ENCODE results near the gene SYT12. TPM values are rescaled to one million over a fixed set of nuclear protein-coding genes. Genes with fewer than 3 reads are reported as not detected.
A peak's percentile ranks its signal among the peaks of the same experiment; 100 is the strongest.

Gene SYT12
- total and polyA plus RNA-seq, 9 of the 15 experiments (the other 6 are each of a cell fraction or from before 2014, with no cell fraction given) = 0.03 to 0.11 (median 0.03) TPM; not detected in 4

DNA sequence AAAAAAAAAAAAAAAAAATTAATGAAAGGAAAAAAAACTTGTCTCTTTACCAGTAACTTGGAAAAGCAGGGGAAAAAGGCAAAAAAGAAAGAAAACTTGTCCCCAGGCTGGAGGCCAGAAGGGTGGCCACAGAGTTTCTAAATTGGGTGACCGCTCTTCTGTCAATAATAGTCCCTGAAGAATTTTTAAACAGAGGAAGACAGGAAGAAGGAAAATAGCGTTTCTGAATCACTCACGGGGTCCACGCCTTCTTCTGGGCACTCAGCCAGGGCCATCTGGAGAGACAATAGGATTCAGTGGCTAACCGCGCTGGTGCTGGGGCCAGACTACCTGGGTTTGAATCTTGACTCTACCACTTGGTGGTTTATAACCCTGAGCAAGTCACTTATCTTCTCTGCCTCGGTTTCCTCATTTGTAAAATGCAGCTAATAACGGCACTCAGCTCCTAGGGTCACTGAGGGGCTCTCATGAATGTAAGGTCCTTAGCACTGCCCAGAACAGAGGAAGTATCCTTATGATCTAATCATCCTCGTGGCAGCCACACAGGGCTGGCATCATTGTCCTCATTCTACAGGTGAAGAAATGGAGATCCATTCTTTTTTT is 40.9 kb upstream of the SYT12 start (continued):
- no peak for TF ChIP-seq ZNF57 (CRISPR knock-in tag; IDR thresholded peaks at IDR 0.05)
- no peak for TF ChIP-seq RNF2 (IDR thresholded peaks at IDR 0.05)
- TF ChIP-seq, protein P1, sequence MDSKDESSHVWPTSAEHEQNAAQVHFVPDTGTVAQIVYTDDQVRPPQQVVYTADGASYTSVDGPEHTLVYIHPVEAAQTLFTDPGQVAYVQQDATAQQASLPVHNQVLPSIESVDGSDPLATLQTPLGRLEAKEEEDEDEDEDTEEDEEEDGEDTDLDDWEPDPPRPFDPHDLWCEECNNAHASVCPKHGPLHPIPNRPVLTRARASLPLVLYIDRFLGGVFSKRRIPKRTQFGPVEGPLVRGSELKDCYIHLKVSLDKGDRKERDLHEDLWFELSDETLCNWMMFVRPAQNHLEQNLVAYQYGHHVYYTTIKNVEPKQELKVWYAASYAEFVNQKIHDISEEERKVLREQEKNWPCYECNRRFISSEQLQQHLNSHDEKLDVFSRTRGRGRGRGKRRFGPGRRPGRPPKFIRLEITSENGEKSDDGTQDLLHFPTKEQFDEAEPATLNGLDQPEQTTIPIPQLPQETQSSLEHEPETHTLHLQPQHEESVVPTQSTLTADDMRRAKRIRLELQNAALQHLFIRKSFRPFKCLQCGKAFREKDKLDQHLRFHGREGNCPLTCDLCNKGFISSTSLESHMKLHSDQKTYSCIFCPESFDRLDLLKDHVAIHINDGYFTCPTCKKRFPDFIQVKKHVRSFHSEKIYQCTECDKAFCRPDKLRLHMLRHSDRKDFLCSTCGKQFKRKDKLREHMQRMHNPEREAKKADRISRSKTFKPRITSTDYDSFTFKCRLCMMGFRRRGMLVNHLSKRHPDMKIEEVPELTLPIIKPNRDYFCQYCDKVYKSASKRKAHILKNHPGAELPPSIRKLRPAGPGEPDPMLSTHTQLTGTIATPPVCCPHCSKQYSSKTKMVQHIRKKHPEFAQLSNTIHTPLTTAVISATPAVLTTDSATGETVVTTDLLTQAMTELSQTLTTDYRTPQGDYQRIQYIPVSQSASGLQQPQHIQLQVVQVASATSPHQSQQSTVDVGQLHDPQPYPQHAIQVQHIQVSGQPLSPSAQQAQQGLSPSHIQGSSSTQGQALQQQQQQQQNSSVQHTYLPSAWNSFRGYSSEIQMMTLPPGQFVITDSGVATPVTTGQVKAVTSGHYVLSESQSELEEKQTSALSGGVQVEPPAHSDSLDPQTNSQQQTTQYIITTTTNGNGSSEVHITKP (IDR thresholded peaks at IDR 0.05; ENCODE audit: partially characterized antibody) = peak; percentile 23
- no peak for TF ChIP-seq GABPB2 (CRISPR knock-in tag; conservative IDR thresholded peaks at IDR 0.05)
- TF ChIP-seq SAP30 (IDR thresholded peaks at IDR 0.05; ENCODE audit: borderline replicate concordance, insufficient read depth, low read depth, low read length, poor library complexity, severe bottlenecking) = no peak
- no peak for TF ChIP-seq RBM17 (IDR thresholded peaks at IDR 0.05; ENCODE audit: borderline replicate concordance, low read depth, low read length)
- TF ChIP-seq KDM2B (CRISPR knock-in tag; IDR thresholded peaks at IDR 0.05) = no peak
- peak; percentile 27; the same call in 1 of the 2 replicates for TF ChIP-seq BHLHE40 (IDR thresholded peaks at IDR 0.05; ENCODE audit: low read length)
- no peak for TF ChIP-seq ZNF280A (IDR thresholded peaks at IDR 0.05; ENCODE audit: low read depth, partially characterized antibody)
- TF ChIP-seq SNAPC5 (CRISPR knock-in tag; IDR thresholded peaks at IDR 0.05) = no peak
- no peak for TF ChIP-seq CTCF (IDR thresholded peaks at IDR 0.05 in 2 of 3, conservative IDR thresholded peaks at IDR 0.05 in 1 of 3; ENCODE audit: insufficient read depth in 2 of 3, low read depth in 1 of 3, low read length in 3 of 3)
- TF ChIP-seq HDGF (IDR thresholded peaks at IDR 0.05) = no peak
- no peak for TF ChIP-seq CEBPB (tag; IDR thresholded peaks at IDR 0.05)
- TF ChIP-seq SRSF7 (optimal IDR thresholded peaks at IDR 0.05; ENCODE audit: low read depth, low read length) = no peak
- no peak for TF ChIP-seq RERE (CRISPR knock-in tag; IDR thresholded peaks at IDR 0.05; ENCODE audit: borderline replicate concordance)

Measured in K562 (cell line).